Stomach (tissue), 4 donors: Measurements from ENCODE around the gene BPIFB2.

Source experiments
- CTCF ChIP-seq, 7 experiments: fragments of 450-650 bp in 4 of 7; fragments of 200-600 bp in 3 of 7; sonication (generic) in 3 of 7; IDR thresholded peaks; one replicate each; pipeline ENCODE4 v1.5.1; 2016 to 2019; ENCODE audit warnings: antibody characterized with exemption in 7 of 7, control low read depth in 2 of 7, mild to moderate bottlenecking in 1 of 7
- POLR2AphosphoS5 ChIP-seq, 3 donors: sonication (generic); formaldehyde crosslinking; IDR thresholded peaks; one replicate each; pipeline ENCODE4 v1.6.1; 2016; ENCODE audit warnings: antibody characterized with exemption in 3 of 3

GRCh38 chr20:33012327-33013189 is 5.1 kb downstream of the BPIFB2 start:
- no peak for TF ChIP-seq CTCF (IDR thresholded peaks at IDR 0.05)
- TF ChIP-seq POLR2AphosphoS5 (IDR thresholded peaks at IDR 0.05), result no peak
